PC-9 (cell line): Measurements from ENCODE around the gene ANKRD9. TPM values are rescaled to one million over a fixed set of nuclear protein-coding genes. Genes with fewer than 3 reads are reported as not detected.

Experiments used
- BruUV-seq: library from RNA; stranded (reverse); fragments of 400-500 nt; replicated peaks from 2 replicates; lab custom pipeline; 2021; lab: Mats Ljungman, UMichigan
- CTCF ChIA-PET: fragments of 300-600 bp; sonication (Branson Sonifier 250); formaldehyde crosslinking; loops from one replicate; lab custom pipeline; 2022; ENCODE audit warnings: antibody characterized with exemption; lab: Charles Lee
- POLR2A ChIA-PET: fragments of 300-600 bp; sonication (Branson Sonifier 250); formaldehyde crosslinking; loops from one replicate; lab custom pipeline; 2022; ENCODE audit warnings: antibody characterized with exemption; ENCODE audit not compliant: unreplicated experiment; lab: Charles Lee
- DNase-seq, 2 experiments: peaks; one replicate each; pipeline versions ENCODE4 v3.0.0 to v3.0.0-alpha.2; 2015 to 2022; ENCODE audit warnings: mixed read lengths in 1 of 2
- H2AFZ ChIP-seq: fragments of 200-600 bp; sonication (generic); 2 replicates; pipeline ENCODE4 v1.8.1; 2017; ENCODE audit warnings: antibody characterized with exemption
- H3F3A ChIP-seq: fragments of 200-600 bp; sonication (generic); 2 replicates; pipeline ENCODE4 v1.8.1; 2017; ENCODE audit warnings: antibody characterized with exemption, mild to moderate bottlenecking, low read depth; ENCODE audit not compliant: insufficient read depth
- H3K27ac ChIP-seq: fragments of 200-600 bp; sonication (generic); 2 replicates; pipeline ENCODE4 v1.6.1; 2016; ENCODE audit warnings: mixed run types
- H3K27me3 ChIP-seq: fragments of 200-600 bp; sonication (generic); 2 replicates; pipeline ENCODE4 v1.6.1; 2016; ENCODE audit warnings: low read depth, mixed run types; ENCODE audit not compliant: insufficient read depth
- H3K36me3 ChIP-seq: fragments of 200-600 bp; sonication (generic); 2 replicates; pipeline ENCODE4 v1.6.1; 2016; ENCODE audit warnings: low read depth, mixed run types
- H3K4me1 ChIP-seq: fragments of 200-600 bp; sonication (generic); replicated peaks from 2 replicates; pipeline ENCODE4 v1.6.1; 2016; ENCODE audit warnings: mixed run types; ENCODE audit not compliant: insufficient read depth
- H3K4me2 ChIP-seq: fragments of 200-600 bp; sonication (generic); 2 replicates; pipeline ENCODE4 v1.6.1; 2017; ENCODE audit warnings: mixed run types
- H3K4me3 ChIP-seq: fragments of 200-600 bp; sonication (generic); 2 replicates; pipeline ENCODE4 v1.6.1; 2016; ENCODE audit warnings: mixed run types
- H3K79me2 ChIP-seq: fragments of 200-600 bp; sonication (generic); 2 replicates; pipeline ENCODE4 v1.6.1; 2017; ENCODE audit warnings: low read depth, mixed run types
- H3K9me2 ChIP-seq: fragments of 200-600 bp; sonication (generic); 2 replicates; pipeline ENCODE4 v1.8.1; 2017; ENCODE audit warnings: mild to moderate bottlenecking; ENCODE audit not compliant: insufficient read depth
- H3K9me3 ChIP-seq: fragments of 200-600 bp; sonication (generic); 2 replicates; pipeline ENCODE4 v1.8.1; 2016; ENCODE audit warnings: low read depth; ENCODE audit not compliant: insufficient read depth
- H4K20me1 ChIP-seq: fragments of 200-600 bp; sonication (generic); 2 replicates; pipeline ENCODE4 v1.8.1; 2017; ENCODE audit not compliant: insufficient read depth
- EZH2 ChIP-seq: fragments of 200-600 bp; sonication (generic); IDR thresholded peaks from 2 replicates; pipeline ENCODE4 v1.8.0; 2017; ENCODE audit warnings: antibody characterized with exemption, low read depth
- intact Hi-C: fragments of 100-400 bp; cut with micrococcal nuclease; formaldehyde crosslinking; loops from one replicate; pipeline ENCODE4 v1.10.0; 2022; ENCODE audit not compliant: unreplicated experiment
- total RNA-seq: library from RNA; stranded (reverse); gene quantifications from 2 replicates; pipeline ENCODE4 v1.2.3, GENCODE V29; 2021
- TF ChIP-seq, protein P1 (sequence below): fragments of 200-600 bp; sonication (generic); conservative IDR thresholded peaks from 2 replicates; pipeline ENCODE4 v1.6.1; 2017; ENCODE audit warnings: mixed run types, antibody characterized with exemption, mild to moderate bottlenecking, moderate library complexity

ANKRD9 gene
- total RNA-seq, 1 experiment from 2014 or later: 44.6 TPM

DNA sequence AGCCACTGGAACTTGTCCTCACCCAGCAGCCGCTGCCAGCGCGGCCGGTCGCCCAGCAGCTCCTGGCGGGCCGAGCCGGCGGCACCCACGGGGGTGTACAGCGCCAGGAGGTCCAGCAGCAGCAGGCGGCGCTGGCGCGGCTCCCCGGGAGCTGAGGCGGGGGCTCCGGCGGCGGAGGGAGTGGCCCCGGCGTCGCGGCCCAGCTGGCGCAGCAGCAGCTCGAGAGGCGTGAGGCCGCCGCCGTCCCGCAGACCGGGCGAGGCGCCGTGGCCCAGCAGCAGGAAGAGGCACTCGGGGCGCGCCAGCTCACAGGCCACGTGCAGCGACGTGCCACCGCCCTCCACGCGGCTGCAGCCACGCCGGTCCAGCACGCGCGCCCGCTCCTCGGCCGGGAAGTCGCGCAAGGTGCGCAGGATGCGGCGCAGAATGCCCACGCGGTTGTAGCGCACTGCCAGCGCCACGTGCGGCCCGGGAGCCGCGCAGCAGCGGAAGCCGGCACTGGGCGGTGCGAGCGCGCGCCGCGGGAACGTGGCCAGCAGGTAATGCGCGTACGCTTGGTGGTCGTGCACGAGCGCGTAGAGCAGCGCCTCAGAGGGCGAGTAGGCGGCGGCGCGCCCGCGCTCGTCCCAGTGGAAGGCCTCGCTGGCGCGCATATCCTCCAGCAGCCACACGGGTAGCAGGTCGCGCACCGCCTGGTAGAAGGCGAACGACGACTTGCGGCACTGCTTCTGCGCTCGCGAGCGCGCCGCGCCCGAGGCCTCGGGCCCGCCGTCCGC is 2.3 kb downstream of the ANKRD9 start:
- BruUV-seq: no TSS peak
- POLR2A ChIA-PET: no interaction called here
- DNase-seq: no peak

GRCh38 chr14:102506626-102506925 is 3.0 kb downstream of the ANKRD9 start:
- H3K9me3 ChIP-seq: no peaks in the 10 kb centered on the region
- no TSS peak for BruUV-seq
- H3K4me1 ChIP-seq: peaks cover 27% of the 10 kb centered on the region
- H3K9me2 ChIP-seq: no peaks in the 10 kb centered on the region
- H3K27me3 ChIP-seq: no peaks in the 10 kb centered on the region
- no peak overlapping the region for H3K27ac ChIP-seq
- H3K79me2 ChIP-seq: no peaks in the 10 kb centered on the region
- H3K4me3 ChIP-seq: no peak overlapping the region
- DNase-seq: no peak
- ChIA-PET CTCF (interaction anchor here (0.5 kb wide), 1 partner anchor 9 kb away, joined by 3 read pairs; no protein-coding TSS in a partner anchor), POLR2A (no interaction called here)
- TF ChIP-seq, protein P1, sequence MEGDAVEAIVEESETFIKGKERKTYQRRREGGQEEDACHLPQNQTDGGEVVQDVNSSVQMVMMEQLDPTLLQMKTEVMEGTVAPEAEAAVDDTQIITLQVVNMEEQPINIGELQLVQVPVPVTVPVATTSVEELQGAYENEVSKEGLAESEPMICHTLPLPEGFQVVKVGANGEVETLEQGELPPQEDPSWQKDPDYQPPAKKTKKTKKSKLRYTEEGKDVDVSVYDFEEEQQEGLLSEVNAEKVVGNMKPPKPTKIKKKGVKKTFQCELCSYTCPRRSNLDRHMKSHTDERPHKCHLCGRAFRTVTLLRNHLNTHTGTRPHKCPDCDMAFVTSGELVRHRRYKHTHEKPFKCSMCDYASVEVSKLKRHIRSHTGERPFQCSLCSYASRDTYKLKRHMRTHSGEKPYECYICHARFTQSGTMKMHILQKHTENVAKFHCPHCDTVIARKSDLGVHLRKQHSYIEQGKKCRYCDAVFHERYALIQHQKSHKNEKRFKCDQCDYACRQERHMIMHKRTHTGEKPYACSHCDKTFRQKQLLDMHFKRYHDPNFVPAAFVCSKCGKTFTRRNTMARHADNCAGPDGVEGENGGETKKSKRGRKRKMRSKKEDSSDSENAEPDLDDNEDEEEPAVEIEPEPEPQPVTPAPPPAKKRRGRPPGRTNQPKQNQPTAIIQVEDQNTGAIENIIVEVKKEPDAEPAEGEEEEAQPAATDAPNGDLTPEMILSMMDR: no peak
- TF ChIP-seq EZH2: no peak
- intact Hi-C loops: loop anchor here (5.0 kb wide), 1 partner anchor 189 kb away; the partner anchor contains the start of gene ZNF839
- H3F3A ChIP-seq: peaks cover 31% of the 10 kb centered on the region
- H2AFZ ChIP-seq: no peak overlapping the region
- no peaks in the 10 kb centered on the region for H3K36me3 ChIP-seq
- no peak overlapping the region for H3K4me2 ChIP-seq
- no peaks in the 10 kb centered on the region for H4K20me1 ChIP-seq

More for the DNA sequence above, 2.3 kb downstream of the ANKRD9 start:
- CTCF ChIA-PET: interaction anchor here (0.6 to 0.8 kb wide), 2 partner anchors 65 to 541 kb away, joined by 3 to 7 read pairs; no protein-coding TSS in a partner anchor
- Histone ChIP-seq H3K9me2 (no peaks in the 10 kb centered on the region), H3K4me2 (no peak overlapping the region), H3K4me1 (peaks cover 31% of the 10 kb centered on the region), H3K27me3 (no peaks in the 10 kb centered on the region), H4K20me1 (no peaks in the 10 kb centered on the region), H3K36me3 (no peaks in the 10 kb centered on the region), H3F3A (peaks cover 28% of the 10 kb centered on the region), H3K79me2 (no peaks in the 10 kb centered on the region), H3K4me3 (no peak overlapping the region), H2AFZ (no peak overlapping the region), H3K27ac (no peak overlapping the region), H3K9me3 (no peaks in the 10 kb centered on the region)
- intact Hi-C loops: loop anchor here (5.0 kb wide), 1 partner anchor 190 kb away; the partner anchor contains the start of gene ZNF839
- no peak for TF ChIP-seq EZH2
- TF ChIP-seq, protein P1: no peak

GRCh38 chr14:102505775-102506625 is 3.6 kb downstream of the ANKRD9 start:
- BruUV-seq: no TSS peak
- Histone ChIP-seq H3K36me3 (no peaks in the 10 kb centered on the region), H3F3A (peaks cover 35% of the 10 kb centered on the region), H3K27me3 (no peaks in the 10 kb centered on the region), H3K4me2 (no peak overlapping the region), H3K79me2 (no peaks in the 10 kb centered on the region), H2AFZ (no peak overlapping the region), H4K20me1 (no peaks in the 10 kb centered on the region), H3K27ac (no peak overlapping the region), H3K9me2 (no peaks in the 10 kb centered on the region), H3K4me3 (no peak overlapping the region), H3K9me3 (no peaks in the 10 kb centered on the region), H3K4me1 (peaks cover 21% of the 10 kb centered on the region)
- intact Hi-C loops: loop anchor here (5.0 kb wide), 1 partner anchor 189 kb away; the partner anchor contains the start of gene ZNF839
- DNase-seq: no peak
- ChIA-PET POLR2A (no interaction called here), CTCF (interaction anchor here (0.5 to 0.6 kb wide), 2 partner anchors 9 to 64 kb away, joined by 3 to 4 read pairs; no protein-coding TSS in a partner anchor)
- TF ChIP-seq, protein P1: no peak
- no peak for TF ChIP-seq EZH2
